Immature natural killer cell (primary cell): ENCODE data around the gene MSRB1. TPM values are rescaled to one million over a fixed set of nuclear protein-coding genes. Genes with fewer than 3 reads are reported as not detected.

Experiments
- DNase-seq, 3 donors: peaks; one replicate each; pipeline ENCODE4 v3.0.0; 2022; ENCODE audit warnings: mixed read lengths in 1 of 3
- H3K27ac Mint-ChIP-seq, 6 donors: one replicate each; pipeline ENCODE4 v1.8.0; 2020; ENCODE audit warnings: mixed read lengths in 6 of 6, mild to moderate bottlenecking in 5 of 6, inconsistent platforms in 4 of 6, moderate library complexity in 3 of 6
- H3K27me3 Mint-ChIP-seq, 3 donors: one replicate each; pipeline ENCODE4 v1.8.0; 2020 to 2021; ENCODE audit warnings: low read depth in 3 of 3, mild to moderate bottlenecking in 3 of 3, mixed read lengths in 3 of 3, moderate library complexity in 3 of 3, inconsistent platforms in 1 of 3
- H3K36me3 Mint-ChIP-seq, 3 donors: one replicate each; pipeline ENCODE4 v1.8.0; 2020; ENCODE audit warnings: mixed read lengths in 3 of 3, inconsistent platforms in 2 of 3, mild to moderate bottlenecking in 2 of 3
- H3K4me1 Mint-ChIP-seq, 2 donors: one replicate each; pipeline ENCODE4 v1.8.0; 2020; ENCODE audit warnings: inconsistent platforms in 2 of 2, mild to moderate bottlenecking in 2 of 2, mixed read lengths in 2 of 2, moderate library complexity in 1 of 2
- H3K4me3 Mint-ChIP-seq, 5 donors: one replicate each; pipeline ENCODE4 v1.8.0; 2020; ENCODE audit warnings: mild to moderate bottlenecking in 5 of 5, mixed read lengths in 5 of 5, inconsistent platforms in 3 of 5, moderate library complexity in 3 of 5
- H3K9me3 Mint-ChIP-seq, 6 donors: one replicate each; pipeline ENCODE4 v1.8.0; 2020; ENCODE audit warnings: mild to moderate bottlenecking in 6 of 6, mixed read lengths in 6 of 6, inconsistent platforms in 4 of 6, moderate library complexity in 3 of 6
- polyA plus RNA-seq, 3 donors: library from polyadenylated mRNA; unstranded; fragments of 300-500 nt; fragmentation: Illumina TruSeq; gene quantifications; one replicate each; pipeline ENCODE4 v1.2.3, GENCODE V29; 2021

Gene MSRB1
- polyA plus RNA-seq, 3 donors from 2014 or later: 34.0 to 66.5 (median 47.0) TPM

- no peaks in the 10 kb centered on the region for H3K36me3 Mint-ChIP-seq
- no peak for DNase-seq
- peaks cover 0 to 7% (median 5%) of the 10 kb centered on the region in 3 donors for H3K27me3 Mint-ChIP-seq
- H3K27ac Mint-ChIP-seq: peak overlapping the region in 1 of 6 donors; percentile 53
- H3K9me3 Mint-ChIP-seq: peaks cover 0 to 1% (median 0%) of the 10 kb centered on the region in 6 donors
- no peak overlapping the region for H3K4me3 Mint-ChIP-seq
- H3K4me1 Mint-ChIP-seq: no peaks in the 10 kb centered on the region
These were observed 52.8 kb downstream of the MSRB1 start for GRCh38 chr16:1890024-1890707.

Other genes with a start within 250 kb of the MSRB1 start
- gene MAPK8IP3, start 237.0 kb downstream of the MSRB1 start, polyA plus RNA-seq: 1 to 10 TPM in 1 of 3 donors, under 1 TPM in 2; 0.55 to 3.8 (median 0.57) TPM
- gene NME3, start 171.7 kb downstream of the MSRB1 start, polyA plus RNA-seq: 10 to 100 TPM; 49.4 to 96.9 (median 82.4) TPM
- gene EME2, start 170.4 kb downstream of the MSRB1 start, polyA plus RNA-seq: 1 to 10 TPM in 2 of 3 donors, under 1 TPM in 1; 0.79 to 2.2 (median 1.0) TPM
- gene MRPS34, start 170.1 kb downstream of the MSRB1 start, polyA plus RNA-seq: 100 to 1,000 TPM; 111 to 139 (median 139) TPM
- 10 to 100 TPM; 68.3 to 80.4 (median 77.6) TPM for gene SPSB3, start 160.6 kb downstream of the MSRB1 start, polyA plus RNA-seq
- gene NUBP2, start 160.2 kb downstream of the MSRB1 start, polyA plus RNA-seq: 100 to 1,000 TPM; 106 to 151 (median 127) TPM
- not detected for gene IGFALS, start 149.5 kb downstream of the MSRB1 start, polyA plus RNA-seq
- gene HAGH, start 116.4 kb downstream of the MSRB1 start, polyA plus RNA-seq: 10 to 100 TPM; 53.0 to 54.7 (median 54.3) TPM
- gene FAHD1, start 116.0 kb downstream of the MSRB1 start, polyA plus RNA-seq: 10 to 100 TPM; 22.7 to 35.4 (median 24.8) TPM
- gene MEIOB, start 71.0 kb downstream of the MSRB1 start, polyA plus RNA-seq: not detected
- not detected for gene HS3ST6, start 24.8 kb downstream of the MSRB1 start, polyA plus RNA-seq
- not detected for gene RPL3L, start 11.5 kb upstream of the MSRB1 start, polyA plus RNA-seq
- 100 to 1,000 TPM; 201 to 232 (median 203) TPM for gene NDUFB10, start 16.3 kb upstream of the MSRB1 start, polyA plus RNA-seq
- gene RPS2, start 21.6 kb upstream of the MSRB1 start, polyA plus RNA-seq: 1,000 to 10,000 TPM; 2,221 to 2,989 (median 2,668) TPM
- gene RNF151, start 23.7 kb upstream of the MSRB1 start, polyA plus RNA-seq: not detected
- gene TBL3, start 28.9 kb upstream of the MSRB1 start, polyA plus RNA-seq: 10 to 100 TPM; 34.4 to 66.1 (median 59.8) TPM
- under 1 TPM in 1 of 3 donors, not detected in 2; 0.17 TPM for gene NOXO1, start 38.3 kb upstream of the MSRB1 start, polyA plus RNA-seq
- 10 to 100 TPM; 38.4 to 52.0 (median 40.7) TPM for gene GFER, start 41.0 kb upstream of the MSRB1 start, polyA plus RNA-seq
- gene SYNGR3, start 46.8 kb upstream of the MSRB1 start, polyA plus RNA-seq: 1 to 10 TPM; 4.6 to 6.7 (median 6.4) TPM
- gene ZNF598, start 66.6 kb upstream of the MSRB1 start, polyA plus RNA-seq: 10 to 100 TPM in 1 of 3 donors, 1 to 10 TPM in 2; 1.8 to 10.4 (median 2.9) TPM
- not detected for gene NPW, start 76.6 kb upstream of the MSRB1 start, polyA plus RNA-seq
- gene NHERF2, start 83.7 kb upstream of the MSRB1 start, polyA plus RNA-seq: 1 to 10 TPM in 1 of 3 donors, under 1 TPM in 1, not detected in 1; 0.54 to 1.4 TPM
- 10 to 100 TPM; 26.4 to 31.6 (median 29.7) TPM for gene NTHL1, start 104.6 kb upstream of the MSRB1 start, polyA plus RNA-seq
- 10 to 100 TPM; 18.0 to 50.1 (median 29.1) TPM for gene TSC2, start 104.8 kb upstream of the MSRB1 start, polyA plus RNA-seq
- 1 to 10 TPM; 2.7 to 6.7 (median 2.8) TPM for gene PKD1, start 192.7 kb upstream of the MSRB1 start, polyA plus RNA-seq
- 1 to 10 TPM in 1 of 3 donors, under 1 TPM in 1, not detected in 1; 0.34 to 1.4 TPM for gene RAB26, start 205.4 kb upstream of the MSRB1 start, polyA plus RNA-seq
- gene TRAF7, start 212.6 kb upstream of the MSRB1 start, polyA plus RNA-seq: 1 to 10 TPM; 5.2 to 6.9 (median 5.6) TPM